Hematopoietic multipotent progenitor cell treated with erythropoietin and hydrocortisone succinate and interleukin-3 and kit ligand, for 6 days (in vitro differentiated cells): ENCODE results near the gene OBSL1.
A peak's percentile ranks its signal among the peaks of the same experiment; 100 is the strongest.

Source experiments
- DNase-seq: peaks from one replicate; pipeline ENCODE4 v3.0.0-alpha.2; 2015

The OBSL1 gene

DNA sequence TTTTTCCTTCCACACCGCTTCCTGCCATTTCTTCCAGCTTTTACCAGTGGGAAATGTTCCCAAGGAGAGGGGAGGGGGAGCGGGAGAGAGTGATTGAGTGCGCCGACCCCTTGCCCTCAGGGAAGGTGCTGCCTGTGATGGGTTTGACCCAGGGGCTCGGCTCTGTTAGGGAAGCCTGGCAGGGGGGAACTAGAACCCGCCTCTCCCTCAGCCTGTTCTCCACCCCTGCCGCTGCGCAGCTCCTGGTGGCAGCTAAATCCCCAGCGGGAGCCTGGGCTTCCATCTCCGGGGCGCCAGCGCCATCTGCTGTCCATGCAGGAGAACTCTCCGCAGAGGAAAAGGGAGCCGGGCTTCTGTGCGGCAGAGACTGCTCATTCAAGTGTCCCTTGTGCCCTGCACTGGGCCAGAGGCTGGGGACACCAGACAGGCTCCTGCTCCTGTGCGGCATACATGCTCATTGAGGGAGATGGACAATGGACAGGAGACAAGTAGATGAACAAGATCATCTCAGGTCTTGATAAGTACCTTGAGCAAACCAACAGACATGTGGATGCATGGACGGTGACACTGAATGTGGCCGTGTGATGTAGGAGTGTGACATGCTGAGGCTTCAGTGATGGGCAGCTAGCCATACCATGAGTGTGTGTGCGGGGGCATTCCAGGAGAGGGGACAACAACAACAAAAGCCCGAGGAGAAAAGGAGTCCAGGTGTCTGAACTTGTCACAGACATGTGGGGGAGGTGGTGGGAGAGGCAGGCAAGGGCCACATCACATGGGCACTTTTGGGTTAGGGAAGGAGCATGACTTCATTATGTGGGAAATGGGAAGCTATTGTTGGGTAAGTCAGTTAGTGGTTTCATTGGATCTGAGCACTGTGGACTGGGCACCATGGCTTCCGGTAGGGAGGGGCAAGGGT, 41.0 kb downstream of the OBSL1 start:
- DNase-seq: peak; percentile 93

- no peak for DNase-seq
These were observed 43.9 kb downstream of the OBSL1 start for GRCh38 chr2:219527472-219527871.

DNA sequence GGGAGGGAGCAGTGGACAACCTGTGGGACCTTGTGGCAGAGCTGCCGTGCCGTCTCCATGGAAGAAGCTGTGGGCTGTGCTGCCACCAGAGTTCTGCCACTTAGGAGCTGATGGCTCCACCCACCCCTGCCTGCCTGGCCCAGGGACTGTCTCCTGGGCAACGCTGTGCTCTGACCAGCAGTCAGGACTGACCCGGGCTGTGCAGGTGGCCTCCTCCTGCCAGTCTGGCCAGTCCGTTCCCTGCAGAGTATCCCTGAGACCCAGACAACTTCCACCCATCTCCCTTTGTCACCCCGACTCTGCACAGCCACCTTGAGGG, 44.3 kb downstream of the OBSL1 start:
- no peak for DNase-seq

- DNase-seq: no peak
These were observed 44.8 kb downstream of the OBSL1 start for GRCh38 chr2:219526320-219527075.

GRCh38 chr2:219525533-219526232, 45.7 kb downstream of the OBSL1 start:
- DNase-seq: peak; percentile 90

- DNase-seq: no peak
These were observed 46.5 kb downstream of the OBSL1 start for GRCh38 chr2:219524817-219525216.

DNA sequence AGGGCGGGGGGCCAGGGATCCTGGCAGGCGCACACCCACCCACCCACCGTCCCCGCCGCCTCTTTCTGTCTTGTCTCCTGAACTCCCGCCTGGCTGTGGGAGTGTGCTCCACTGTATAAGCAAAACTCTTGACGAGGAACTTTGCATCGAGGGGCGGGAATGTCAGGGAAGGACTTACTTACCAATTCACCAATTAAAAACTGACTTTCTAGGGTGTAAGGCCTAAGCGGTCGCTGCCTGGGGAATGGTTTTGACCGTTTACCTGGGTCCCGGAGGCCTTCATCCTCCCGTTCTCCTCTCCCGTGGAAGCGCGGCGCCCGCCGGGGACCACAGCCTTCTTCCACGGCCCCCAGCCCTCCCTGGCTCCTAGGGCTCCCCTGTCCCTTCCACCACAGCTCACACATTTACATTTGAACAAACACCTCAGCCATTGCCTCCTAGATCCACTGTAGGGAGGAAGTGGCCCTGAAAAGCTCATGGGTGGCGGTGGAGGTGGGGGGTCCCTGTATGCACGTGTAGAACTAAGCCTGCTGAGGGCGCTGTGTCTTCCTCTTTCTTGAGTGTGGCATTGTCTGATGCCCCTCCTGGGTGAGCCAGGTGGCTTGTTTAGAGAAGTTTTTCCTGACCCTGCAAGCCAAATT, 48.2 kb downstream of the OBSL1 start:
- peak; percentile 42 for DNase-seq

GRCh38 chr2:219522111-219523030, 49.0 kb downstream of the OBSL1 start:
- DNase-seq: peak; percentile 50

GRCh38 chr2:219521066-219521880, 50.1 kb downstream of the OBSL1 start:
- peak; percentile 83 for DNase-seq

DNA sequence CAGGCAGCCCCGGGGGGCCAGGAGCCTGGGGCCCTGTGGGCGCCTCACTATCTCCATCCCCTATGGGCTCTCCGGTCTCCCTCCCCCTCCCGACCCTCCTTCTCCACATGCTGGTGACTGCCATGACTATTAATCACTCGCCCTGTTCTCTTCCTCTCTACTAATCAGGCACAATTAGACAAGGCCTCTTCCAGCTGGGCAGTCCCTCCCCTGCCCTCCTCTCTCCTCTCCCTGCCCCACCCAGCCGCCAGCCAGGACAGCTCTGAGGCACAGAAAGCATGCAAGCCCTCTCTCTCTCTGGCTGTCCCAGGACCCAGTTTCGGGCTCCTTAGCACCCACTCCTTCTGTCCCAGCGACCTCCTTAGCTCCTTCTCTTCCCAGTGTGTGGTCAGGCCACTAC, 51.3 kb downstream of the OBSL1 start:
- peak; percentile 67 for DNase-seq

DNA sequence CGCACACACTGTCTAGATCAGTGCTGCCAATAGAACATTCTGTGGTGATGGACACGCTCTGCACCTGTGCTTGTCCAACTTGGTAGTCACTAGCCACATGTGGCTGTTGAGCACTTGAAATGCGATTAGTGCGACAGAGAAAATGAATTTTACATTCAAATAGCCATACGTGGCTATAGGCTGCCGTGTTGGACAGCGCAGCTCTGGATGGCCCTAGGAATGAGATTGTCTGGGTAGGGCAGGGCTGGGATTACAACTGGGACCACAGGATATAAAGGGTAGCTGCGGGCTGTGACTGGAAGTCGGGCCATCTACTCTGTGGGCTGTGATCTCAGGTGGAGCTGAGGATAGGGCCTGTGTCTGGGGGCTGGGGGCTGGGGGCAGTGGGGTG, 51.8 kb downstream of the OBSL1 start:
- no peak for DNase-seq

GRCh38 chr2:219517954-219518778, 53.2 kb downstream of the OBSL1 start:
- no peak for DNase-seq

DNA sequence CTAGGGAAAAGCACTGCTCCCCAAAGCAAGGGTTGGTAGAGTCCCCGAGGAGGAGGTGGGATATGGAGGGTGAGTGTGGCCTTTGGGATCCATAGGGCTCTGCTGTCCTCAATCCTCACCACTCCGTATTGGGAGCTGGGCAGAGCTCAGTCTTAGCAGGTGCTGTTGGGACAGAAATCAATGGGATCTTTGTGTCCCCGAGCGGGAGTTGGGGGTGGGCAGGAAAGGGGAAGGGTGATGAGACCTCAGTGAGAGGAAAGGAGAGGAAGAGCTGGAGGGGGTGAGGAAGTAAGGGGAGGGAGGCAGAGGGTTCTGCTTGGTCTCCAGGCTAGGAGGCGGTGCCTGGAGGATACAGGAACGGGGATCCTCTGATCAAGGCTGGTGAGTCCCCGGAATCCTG, 54.5 kb downstream of the OBSL1 start:
- DNase-seq: no peak

- no peak for DNase-seq
These were observed 55.3 kb downstream of the OBSL1 start for GRCh38 chr2:219515874-219516629.

DNA sequence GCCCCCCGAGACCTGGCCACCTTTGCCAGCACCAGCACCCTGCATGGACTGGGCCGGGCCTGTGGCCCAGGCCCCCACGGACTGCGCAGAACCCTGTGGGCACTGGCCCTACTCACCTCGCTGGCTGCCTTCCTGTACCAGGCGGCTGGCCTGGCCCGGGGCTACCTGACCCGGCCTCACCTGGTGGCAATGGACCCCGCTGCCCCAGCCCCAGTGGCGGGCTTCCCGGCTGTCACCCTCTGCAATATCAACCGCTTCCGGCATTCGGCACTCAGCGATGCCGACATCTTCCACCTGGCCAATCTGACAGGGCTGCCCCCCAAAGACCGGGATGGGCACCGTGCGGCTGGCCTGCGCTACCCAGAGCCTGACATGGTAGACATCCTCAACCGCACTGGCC, 56.5 kb downstream of the OBSL1 start:
- DNase-seq: no peak

DNA sequence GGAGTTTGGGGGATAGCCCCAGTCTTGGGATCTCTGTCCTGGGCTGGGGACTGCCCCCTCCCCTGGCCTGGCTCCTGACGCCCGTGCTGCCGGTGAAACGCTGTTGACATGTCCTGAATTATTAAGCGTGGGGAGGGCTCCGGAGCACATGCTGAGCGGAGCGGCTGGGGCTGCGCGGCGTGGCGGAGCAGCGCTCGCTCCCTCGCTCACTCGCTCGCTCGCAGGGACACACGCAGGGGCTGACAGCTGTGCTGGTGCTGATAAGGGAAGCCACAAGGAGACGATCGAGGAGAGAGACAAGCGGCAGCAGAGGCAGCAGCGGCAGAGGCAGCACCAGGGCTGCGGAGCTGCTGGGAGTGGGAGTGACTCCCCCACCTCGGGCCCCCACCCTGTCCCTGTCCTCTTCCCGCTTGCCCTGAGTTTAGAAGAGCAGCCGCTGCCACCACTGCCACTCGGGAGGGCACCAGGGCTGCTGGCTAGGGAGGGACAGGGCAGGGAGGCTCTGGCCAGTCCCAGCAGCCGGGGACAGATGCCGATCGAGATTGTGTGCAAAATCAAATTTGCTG, 57.1 kb downstream of the OBSL1 start, which contains the start of gene ASIC4:
Gene ASIC4 (plus strand): TSS at position 287 of the 566 bp plus-strand sequence. CDS start 243 bp downstream, at position 530.
- peak; percentile 95 for DNase-seq

DNA sequence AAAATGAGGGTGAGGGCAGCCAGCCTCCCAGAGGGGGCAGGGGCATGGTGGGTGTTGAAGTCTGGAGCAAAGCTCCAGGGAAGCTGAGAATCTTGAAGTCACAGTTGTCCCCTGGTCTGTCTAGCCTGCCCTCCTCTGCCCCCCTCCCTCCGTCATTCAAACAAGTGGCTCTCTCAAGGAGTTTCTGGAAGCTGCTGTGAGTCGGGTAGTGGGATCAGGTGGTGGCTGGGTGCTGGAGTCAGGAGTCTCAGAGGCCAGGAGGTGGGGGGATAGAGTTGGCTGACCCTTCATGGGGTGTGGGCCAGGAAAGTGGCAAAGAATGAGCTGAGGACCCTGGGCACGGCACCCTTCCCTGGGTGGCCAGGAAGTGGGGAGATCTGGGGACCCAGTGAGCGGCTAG, 57.6 kb downstream of the OBSL1 start:
- peak; percentile 46 for DNase-seq

- no peak for DNase-seq
These were observed 58.7 kb downstream of the OBSL1 start for GRCh38 chr2:219512524-219513216.
